HCT116 (cell line): ENCODE results near the gene UBE2E3. TPM values are rescaled to one million over a fixed set of nuclear protein-coding genes. Genes with fewer than 3 reads are reported as not detected.

Experiments used
- ATAC-seq: fragments of 200-7000 bp; cut with Tn5 transposase; 2 replicates; pipeline ENCODE4 v1.9.1; 2020; ENCODE audit warnings: mild to moderate bottlenecking, moderate library complexity
- BruUV-seq: library from RNA; stranded (reverse); fragments of 400-500 nt; replicated peaks from 2 replicates; lab custom pipeline; 2021; lab: Mats Ljungman, UMichigan
- CTCF ChIA-PET: fragments of 300-600 bp; sonication (Branson Sonifier 250); formaldehyde crosslinking; loops from one replicate; lab custom pipeline; 2021; ENCODE audit warnings: antibody characterized with exemption; lab: Charles Lee
- POLR2A ChIA-PET: fragments of 300-600, 350-600 bp; sonication (Branson Sonifier 250); formaldehyde crosslinking; loops from one replicate; lab custom pipeline; 2021; ENCODE audit warnings: antibody characterized with exemption; lab: Charles Lee
- RAD21 ChIA-PET, 2 experiments: fragments of 300-600 bp; sonication (Branson Sonifier 250); formaldehyde crosslinking; loops; one replicate each; lab custom pipeline; 2023; ENCODE audit warnings: low total read pairs in 2 of 2; ENCODE audit not compliant: uncharacterized antibody in 2 of 2, unreplicated experiment in 2 of 2, low non-redundant PET in 1 of 2; lab: Charles Lee
- DNase-seq: peaks from one replicate; pipeline ENCODE4 v3.0.0-alpha.2; 2010; ENCODE audit warnings: low read depth, low spot score
- H2AFZ ChIP-seq: fragments of 200-600 bp; shearing (Covaris generic), sonication (generic); 2 replicates; pipeline ENCODE4 v1.6.1; 2017; ENCODE audit warnings: low read depth, mixed run types, mixed read lengths, antibody characterized with exemption, low read length; ENCODE audit not compliant: poor library complexity, severe bottlenecking
- H3K27ac ChIP-seq: 2 replicates; pipeline ENCODE4 v1.5.1; 2012; ENCODE audit warnings: low read depth, low read length
- H3K27me3 ChIP-seq: fragments of 200-600 bp; sonication (generic); 2 replicates; pipeline ENCODE4 v1.6.1; 2016; ENCODE audit warnings: mixed run types, low read length, mixed read lengths; ENCODE audit not compliant: insufficient read depth
- H3K36me3 ChIP-seq, 2 experiments: fragments of 200-500 bp in 1 of 2; fragments of 200-600 bp in 1 of 2; sonication (Bioruptor generic) in 1 of 2; sonication (generic) in 1 of 2; 2 replicates each; pipeline versions ENCODE4 v1.5.1 to v1.6.1; 2014 to 2016; ENCODE audit warnings: low read length in 2 of 2, inconsistent platforms in 1 of 2, mixed read lengths in 1 of 2, mixed run types in 1 of 2; ENCODE audit not compliant: insufficient read depth in 2 of 2, control insufficient read depth in 1 of 2
- H3K4me1 ChIP-seq, 2 experiments: fragments of 200-600 bp in 1 of 2; sonication (generic) in 1 of 2; 2 replicates each; pipeline versions ENCODE4 v1.5.1 to v1.6.1; 2012 to 2017; ENCODE audit warnings: low read length in 2 of 2, inconsistent platforms in 1 of 2, mild to moderate bottlenecking in 1 of 2, mixed read lengths in 1 of 2, mixed run types in 1 of 2, moderate library complexity in 1 of 2; ENCODE audit not compliant: insufficient read depth in 2 of 2, control insufficient read depth in 1 of 2
- H3K4me2 ChIP-seq: fragments of 200-600 bp; sonication (generic); 2 replicates; pipeline ENCODE4 v1.6.1; 2017; ENCODE audit warnings: mixed run types, low read length, mixed read lengths
- H3K4me3 ChIP-seq, 2 experiments: fragments of 200-600 bp in 1 of 2; sonication (generic) in 1 of 2; replicated peaks in 1 of 2; 2 replicates each; pipeline ENCODE4 v1.5.1; 2011 to 2016; ENCODE audit warnings: low read length in 2 of 2, control low read depth in 1 of 2, low read depth in 1 of 2, mild to moderate bottlenecking in 1 of 2, mixed read lengths in 1 of 2, mixed run types in 1 of 2
- H3K79me2 ChIP-seq: fragments of 200-600 bp; sonication (generic); 2 replicates; pipeline ENCODE4 v1.6.1; 2017; ENCODE audit warnings: mild to moderate bottlenecking, mixed run types, low read length, moderate library complexity, mixed read lengths; ENCODE audit not compliant: insufficient read depth
- H3K9ac ChIP-seq: fragments of 200-600 bp; sonication (generic); 2 replicates; pipeline ENCODE4 v1.6.1; 2016; ENCODE audit warnings: low read length, mixed read lengths
- H3K9me2 ChIP-seq: fragments of 200-600 bp; sonication (generic), shearing (Covaris generic); 2 replicates; pipeline ENCODE4 v1.6.1; 2017; ENCODE audit warnings: mixed run types, mild to moderate bottlenecking, moderate library complexity; ENCODE audit not compliant: insufficient read depth
- H3K9me3 ChIP-seq, 2 experiments: fragments of 200-500 bp in 1 of 2; fragments of 200-600 bp in 1 of 2; sonication (Bioruptor generic) in 1 of 2; sonication (generic) in 1 of 2; 2 replicates each; pipeline ENCODE4 v1.6.1; 2014 to 2017; ENCODE audit warnings: low read length in 2 of 2, mixed read lengths in 2 of 2, inconsistent platforms in 1 of 2, low read depth in 1 of 2, mild to moderate bottlenecking in 1 of 2, mixed run types in 1 of 2, moderate library complexity in 1 of 2; ENCODE audit not compliant: control insufficient read depth in 1 of 2, insufficient read depth in 1 of 2
- H4K20me1 ChIP-seq: fragments of 200-600 bp; sonication (generic), shearing (Covaris generic); 2 replicates; pipeline ENCODE4 v1.6.1; 2017; ENCODE audit warnings: mixed run types, mild to moderate bottlenecking, moderate library complexity; ENCODE audit not compliant: insufficient read depth
- ATF3 ChIP-seq: IDR thresholded peaks from 2 replicates; pipeline ENCODE4 v1.6.1; 2012
- CBX3 ChIP-seq: IDR thresholded peaks from 2 replicates; pipeline ENCODE4 v1.6.1; 2012; ENCODE audit warnings: low read depth
- CEBPB ChIP-seq: IDR thresholded peaks from 2 replicates; pipeline ENCODE4 v1.6.1; 2012; ENCODE audit warnings: low read depth
- EGR1 ChIP-seq: IDR thresholded peaks from 2 replicates; pipeline ENCODE4 v1.6.1; 2012; ENCODE audit warnings: low read depth
- ELF1 ChIP-seq: IDR thresholded peaks from 2 replicates; pipeline ENCODE4 v1.6.1; 2012; ENCODE audit warnings: low read depth, borderline replicate concordance
- EZH2phosphoT487 ChIP-seq: fragments of 200-600 bp; IDR thresholded peaks from 2 replicates; pipeline ENCODE4 v1.6.1; 2018; ENCODE audit warnings: antibody characterized with exemption, borderline replicate concordance
- FOSL1 ChIP-seq: IDR thresholded peaks from 2 replicates; pipeline ENCODE4 v1.6.1; 2012; ENCODE audit warnings: low read depth
- MAX ChIP-seq: IDR thresholded peaks from 2 replicates; pipeline ENCODE4 v1.6.1; 2012
- POLR2A ChIP-seq: IDR thresholded peaks from 2 replicates; pipeline ENCODE4 v1.7.0; 2011; ENCODE audit warnings: borderline replicate concordance; ENCODE audit not compliant: insufficient read depth, insufficient read length; ENCODE audit errors: extremely low read depth
- RAD21 ChIP-seq: IDR thresholded peaks from 2 replicates; pipeline ENCODE4 v1.6.1; 2012; ENCODE audit warnings: low read depth, mild to moderate bottlenecking
- SIN3A ChIP-seq: IDR thresholded peaks from 2 replicates; pipeline ENCODE4 v1.6.1; 2012; ENCODE audit warnings: low read depth
- SRF ChIP-seq: IDR thresholded peaks from 2 replicates; pipeline ENCODE4 v1.6.1; 2012; ENCODE audit warnings: low read depth
- YY1 ChIP-seq: IDR thresholded peaks from 2 replicates; pipeline ENCODE4 v1.6.1; 2011; ENCODE audit warnings: low read length, low read depth, moderate library complexity, mild to moderate bottlenecking; ENCODE audit not compliant: insufficient replicate concordance; ENCODE audit errors: extremely low read depth
- ZNF274 ChIP-seq: fragments of 200-500 bp; sonication (Bioruptor generic); IDR thresholded peaks from 2 replicates; pipeline ENCODE4 v1.6.1; 2014; ENCODE audit warnings: mild to moderate bottlenecking, low read depth, low read length, inconsistent platforms
- intact Hi-C: fragments of 100-400 bp; cut with micrococcal nuclease; formaldehyde crosslinking; loops from 2 replicates; pipeline ENCODE4 v1.10.0; 2022
- total RNA-seq: library from RNA; stranded (reverse); gene quantifications from one replicate; pipeline ENCODE4 v1.2.1, GENCODE V29; 2021; ENCODE audit not compliant: unreplicated experiment

Gene UBE2E3
- total RNA-seq, 1 experiment from 2014 or later, result 64.2 TPM

- TF ChIP-seq RAD21 (peak; percentile 34; the same call in 1 of the 2 replicates), SRF (no peak), EGR1 (peak; percentile 78), YY1 (peak; percentile 51), ATF3 (no peak), ELF1 (no peak), CEBPB (no peak), SIN3A (no peak)
- TF ChIP-seq, all 23 proteins: peak for 8
Observed at GRCh38 chr2:180980106-180980942, at the start of gene UBE2E3 (continued).

GRCh38 chr2:180931841-180932240 lies 48.6 kb upstream of the UBE2E3 start:
- ChIA-PET POLR2A (no interaction called here), CTCF (no interaction called here), RAD21 (no interaction called here)
- Histone ChIP-seq H3K9me3 (no peaks in the 10 kb centered on the region), H3K27ac (no peak overlapping the region), H3K9me2 (no peaks in the 10 kb centered on the region), H3K9ac (no peak overlapping the region), H3K4me3 (no peak overlapping the region), H3K27me3 (no peaks in the 10 kb centered on the region), H3K79me2 (no peaks in the 10 kb centered on the region), H2AFZ (no peak overlapping the region), H3K36me3 (no peaks in the 10 kb centered on the region), H3K4me2 (no peak overlapping the region), H3K4me1 (no peaks in the 10 kb centered on the region), H4K20me1 (no peaks in the 10 kb centered on the region)
- intact Hi-C loops, result no loop called here
- ATAC-seq (no peak), DNase-seq (no peak)
- BruUV-seq, result no TSS peak
- TF ChIP-seq MAX (no peak), FOSL1 (no peak), CEBPB (no peak), EZH2phosphoT487 (no peak), ZNF274 (no peak), ATF3 (no peak), POLR2A (no peak), EGR1 (no peak), CBX3 (no peak)
